Caco-2 (cell line): ENCODE data around the gene CDK14. TPM values are rescaled to one million over a fixed set of nuclear protein-coding genes. Genes with fewer than 3 reads are reported as not detected.

Source experiments
- BruUV-seq: library from RNA; stranded (reverse); fragments of 400-500 nt; replicated peaks from 2 replicates; lab custom pipeline; 2021; lab: Mats Ljungman, UMichigan
- CTCF ChIA-PET: fragments of 300-600 bp; sonication (Branson Sonifier 250); formaldehyde crosslinking; loops from one replicate; lab custom pipeline; 2022; ENCODE audit warnings: antibody characterized with exemption; lab: Charles Lee
- POLR2A ChIA-PET: fragments of 300-600 bp; sonication (Branson Sonifier 250); formaldehyde crosslinking; loops from one replicate; lab custom pipeline; 2022; ENCODE audit warnings: antibody characterized with exemption; lab: Charles Lee
- DNase-seq, 2 experiments: peaks; one replicate each; pipeline versions ENCODE4 v3.0.0 to v3.0.0-alpha.2; 2020 to 2022
- H3K27me3 ChIP-seq: replicated peaks from 2 replicates; pipeline ENCODE4 v1.6.0; 2011; ENCODE audit warnings: low read length; ENCODE audit not compliant: control insufficient read depth, insufficient read depth
- H3K36me3 ChIP-seq: 2 replicates; pipeline ENCODE4 v1.5.1; 2011; ENCODE audit warnings: low read length; ENCODE audit not compliant: control insufficient read depth, insufficient read depth
- H3K4me1 ChIP-seq: fragments of 250-450 bp; sonication (Bioruptor Pico); 2 replicates; pipeline ENCODE4 v1.5.1; 2020; ENCODE audit warnings: mild to moderate bottlenecking
- H3K4me3 ChIP-seq: 2 replicates; pipeline ENCODE4 v1.5.1; 2011; ENCODE audit warnings: low read depth, mild to moderate bottlenecking, control low read depth, low read length
- H3K9me3 ChIP-seq: fragments of 250-450 bp; sonication (Bioruptor Pico); 2 replicates; pipeline ENCODE4 v1.5.1; 2020; ENCODE audit warnings: mild to moderate bottlenecking, moderate library complexity
- H3K27ac Mint-ChIP-seq: one replicate; pipeline ENCODE4 v1.8.0; 2022; ENCODE audit warnings: mixed read lengths; ENCODE audit not compliant: unreplicated experiment
- H3K27me3 Mint-ChIP-seq: one replicate; pipeline ENCODE4 v1.8.0; 2022; ENCODE audit warnings: mixed read lengths; ENCODE audit not compliant: insufficient read depth, unreplicated experiment
- H3K36me3 Mint-ChIP-seq: one replicate; pipeline ENCODE4 v1.8.0; 2022; ENCODE audit warnings: mild to moderate bottlenecking, mixed read lengths; ENCODE audit not compliant: insufficient read depth, unreplicated experiment
- H3K4me1 Mint-ChIP-seq: one replicate; pipeline ENCODE4 v1.8.0; 2022; ENCODE audit warnings: low read depth, mixed read lengths; ENCODE audit not compliant: unreplicated experiment
- H3K4me3 Mint-ChIP-seq: one replicate; pipeline ENCODE4 v1.8.0; 2022; ENCODE audit warnings: mild to moderate bottlenecking, moderate library complexity, mixed read lengths; ENCODE audit not compliant: unreplicated experiment
- H3K9me3 Mint-ChIP-seq: one replicate; pipeline ENCODE4 v1.8.0; 2022; ENCODE audit warnings: mixed read lengths; ENCODE audit not compliant: unreplicated experiment
- CTCF ChIP-seq, 2 experiments: fragments of 200-600 bp in 1 of 2; IDR thresholded peaks; 1 replicate in 1 of 2; 2 replicates in 1 of 2; pipeline versions ENCODE4 v1.5.1 to v1.8.0; 2011 to 2022; ENCODE audit warnings: antibody characterized with exemption in 1 of 2, control low read depth in 1 of 2, inconsistent platforms in 1 of 2, low read depth in 1 of 2, low read length in 1 of 2, mild to moderate bottlenecking in 1 of 2, moderate library complexity in 1 of 2; ENCODE audit not compliant: insufficient read depth in 1 of 2, severe bottlenecking in 1 of 2, unreplicated experiment in 1 of 2
- intact Hi-C: fragments of 100-400 bp; cut with micrococcal nuclease; formaldehyde crosslinking; loops from one replicate; pipeline ENCODE4 v1.10.0; 2022; ENCODE audit not compliant: unreplicated experiment
- total RNA-seq: library from RNA; stranded (reverse); gene quantifications from 2 replicates; pipeline ENCODE4 v1.2.3, GENCODE V29; 2022

The CDK14 gene
- total RNA-seq, 1 experiment from 2014 or later = 18.2 TPM

GRCh38 chr7:90853205-90853604 is 257.1 kb downstream of the CDK14 start:
- no peak for TF ChIP-seq CTCF (IDR thresholded peaks at IDR 0.05; ENCODE audit: insufficient read depth in 1 of 2, low read depth in 1 of 2, low read length in 1 of 2, severe bottlenecking in 1 of 2, unreplicated experiment in 1 of 2)
- no peak overlapping the region for H3K4me3 ChIP-seq
- Mint-ChIP-seq H3K4me1 (no peaks in the 10 kb centered on the region), H3K4me3 (no peak overlapping the region), H3K36me3 (no peaks in the 10 kb centered on the region), H3K9me3 (no peaks in the 10 kb centered on the region), H3K27me3 (no peaks in the 10 kb centered on the region), H3K27ac (no peak overlapping the region)
- H3K4me1 ChIP-seq = no peaks in the 10 kb centered on the region
- ChIA-PET POLR2A (no interaction called here), CTCF (no interaction called here)
- H3K36me3 ChIP-seq = no peaks in the 10 kb centered on the region
- intact Hi-C loops = no loop called here
- no peaks in the 10 kb centered on the region for H3K9me3 ChIP-seq
- no peak for DNase-seq
- H3K27me3 ChIP-seq = no peaks in the 10 kb centered on the region
- BruUV-seq = no TSS peak

- H3K9me3 Mint-ChIP-seq = no peaks in the 10 kb centered on the region
- Histone ChIP-seq H3K4me1 (no peaks in the 10 kb centered on the region), H3K9me3 (no peaks in the 10 kb centered on the region), H3K27me3 (no peaks in the 10 kb centered on the region), H3K4me3 (no peak overlapping the region), H3K36me3 (no peaks in the 10 kb centered on the region)
- no peak for DNase-seq
- TF ChIP-seq CTCF (IDR thresholded peaks at IDR 0.05; ENCODE audit: insufficient read depth in 1 of 2, low read depth in 1 of 2, low read length in 1 of 2, severe bottlenecking in 1 of 2, unreplicated experiment in 1 of 2) = no peak
- H3K36me3 Mint-ChIP-seq = no peaks in the 10 kb centered on the region
- no peak overlapping the region for H3K4me3 Mint-ChIP-seq
- ChIA-PET POLR2A (no interaction called here), CTCF (no interaction called here)
- peaks cover 5% of the 10 kb centered on the region for H3K4me1 Mint-ChIP-seq
- no peak overlapping the region for H3K27ac Mint-ChIP-seq
- H3K27me3 Mint-ChIP-seq = no peaks in the 10 kb centered on the region
- intact Hi-C loops = no loop called here
- BruUV-seq = no TSS peak
Measured at GRCh38 chr7:90856351-90857070, 260.4 kb downstream of the CDK14 start.

- H3K36me3 Mint-ChIP-seq = no peaks in the 10 kb centered on the region
- H3K4me3 Mint-ChIP-seq = no peak overlapping the region
- H3K36me3 ChIP-seq = no peaks in the 10 kb centered on the region
- no peaks in the 10 kb centered on the region for H3K4me1 ChIP-seq
- no peak overlapping the region for H3K4me3 ChIP-seq
- no TSS peak for BruUV-seq
- H3K9me3 Mint-ChIP-seq = no peaks in the 10 kb centered on the region
- H3K27me3 Mint-ChIP-seq = no peaks in the 10 kb centered on the region
- H3K27ac Mint-ChIP-seq = no peak overlapping the region
- H3K9me3 ChIP-seq = no peaks in the 10 kb centered on the region
- CTCF ChIA-PET = no interaction called here
- intact Hi-C loops = no loop called here
- no peaks in the 10 kb centered on the region for H3K27me3 ChIP-seq
- TF ChIP-seq CTCF (IDR thresholded peaks at IDR 0.05; ENCODE audit: insufficient read depth in 1 of 2, low read depth in 1 of 2, low read length in 1 of 2, severe bottlenecking in 1 of 2, unreplicated experiment in 1 of 2) = no peak
- peaks cover 6% of the 10 kb centered on the region for H3K4me1 Mint-ChIP-seq
- POLR2A ChIA-PET = no interaction called here
- DNase-seq = no peak
Measured at GRCh38 chr7:90857603-90858002, 261.5 kb downstream of the CDK14 start.
